HG02610 (cell line): ENCODE results near the gene FKBP11.

Experiments
- ATAC-seq: cut with Tn5 transposase; IDR thresholded peaks from one replicate; pipeline ENCODE4 v1.9.1; 2021; ENCODE audit warnings: mild to moderate bottlenecking, moderate library complexity; ENCODE audit not compliant: unreplicated experiment

The FKBP11 gene

DNA sequence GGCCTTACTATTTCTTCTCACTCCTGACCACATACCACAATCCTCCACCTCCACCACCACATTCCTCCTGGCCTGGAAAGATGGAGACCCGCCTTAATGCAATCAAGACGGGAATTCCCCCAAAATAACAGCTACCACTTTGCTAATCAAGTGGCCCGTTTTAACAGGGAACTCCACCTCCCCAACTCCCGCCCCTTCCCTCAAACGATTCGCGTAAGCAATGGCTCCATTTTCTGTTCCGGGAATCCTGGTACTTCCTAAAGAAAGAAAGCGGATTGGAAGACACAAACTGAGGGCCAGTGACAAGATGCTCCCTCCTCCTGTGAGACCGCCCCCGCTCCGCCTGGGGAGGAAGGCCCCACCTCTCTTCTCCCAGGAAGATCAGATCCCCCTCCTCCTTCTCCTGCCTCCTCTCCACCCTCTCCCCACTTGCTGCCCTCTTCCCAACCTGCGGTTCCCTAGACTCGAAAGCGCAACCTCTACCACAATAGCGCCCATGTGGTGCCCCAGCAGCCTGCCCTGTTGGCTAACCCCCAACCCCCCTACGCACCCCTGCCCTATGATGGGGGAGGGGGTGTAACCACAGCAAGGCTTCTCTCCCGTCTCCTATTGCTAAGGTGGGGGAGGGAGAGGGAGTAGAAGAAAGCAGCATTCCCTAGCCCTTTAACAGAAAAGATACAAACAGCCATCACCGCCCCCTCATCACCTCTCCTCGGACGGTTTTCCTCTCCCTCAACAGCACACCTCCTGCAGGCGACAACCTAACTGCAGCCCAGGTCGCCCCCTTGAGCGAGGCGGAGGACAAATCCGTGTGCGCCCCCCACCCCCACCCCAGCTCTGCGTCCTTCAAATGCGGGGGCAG lies 31.2 kb upstream of the FKBP11 start:
- no peak for ATAC-seq

DNA sequence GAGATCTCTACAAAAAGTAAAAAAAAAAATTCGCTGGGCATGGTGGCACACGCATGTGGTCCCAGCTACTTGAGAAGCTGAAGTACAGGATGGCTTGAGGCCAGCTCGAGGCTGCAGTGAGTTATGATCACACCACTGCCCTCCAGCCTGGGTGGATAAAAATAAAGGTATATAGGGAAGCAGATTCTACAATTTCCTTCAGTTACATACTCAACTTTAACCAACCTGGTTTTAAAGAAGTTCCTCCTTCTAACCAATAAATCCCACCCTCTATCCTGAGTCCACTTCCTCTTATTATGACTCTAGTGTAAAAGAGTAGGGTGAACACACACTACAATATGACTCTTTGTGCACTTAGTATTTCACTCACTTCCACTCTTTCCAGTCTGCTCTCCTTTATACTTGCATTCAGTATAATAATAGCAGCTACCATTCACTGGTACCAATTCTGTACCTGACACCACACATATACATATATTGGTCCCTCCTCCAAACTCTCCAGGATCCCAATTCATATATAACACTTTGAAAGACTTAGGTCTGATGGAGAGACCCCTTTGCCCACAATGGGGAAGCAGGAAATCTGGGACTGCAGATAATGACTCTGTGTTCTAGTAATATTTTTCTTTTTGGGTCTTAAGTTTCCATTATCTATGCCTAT lies 29.7 kb upstream of the FKBP11 start:
- no peak for ATAC-seq

DNA sequence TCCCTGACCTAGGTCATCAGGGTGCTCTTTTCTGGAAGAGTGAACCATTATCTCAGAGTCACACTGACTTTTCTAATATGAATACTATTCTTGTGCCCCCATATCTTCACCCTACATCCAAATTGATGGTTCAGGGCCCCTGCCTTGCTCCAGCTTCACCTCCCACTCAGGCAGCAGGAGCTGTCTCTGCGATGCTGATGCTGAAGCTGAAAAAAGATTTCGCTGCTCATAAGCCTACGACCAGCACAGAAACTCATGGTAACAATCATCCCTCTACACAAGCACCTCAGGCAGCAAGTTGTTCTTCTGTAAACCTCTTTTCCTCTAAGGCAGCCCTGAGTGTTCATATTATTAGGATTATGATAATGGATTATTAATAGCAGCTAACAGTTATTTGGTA lies 28.8 kb upstream of the FKBP11 start:
- ATAC-seq, result no peak

DNA sequence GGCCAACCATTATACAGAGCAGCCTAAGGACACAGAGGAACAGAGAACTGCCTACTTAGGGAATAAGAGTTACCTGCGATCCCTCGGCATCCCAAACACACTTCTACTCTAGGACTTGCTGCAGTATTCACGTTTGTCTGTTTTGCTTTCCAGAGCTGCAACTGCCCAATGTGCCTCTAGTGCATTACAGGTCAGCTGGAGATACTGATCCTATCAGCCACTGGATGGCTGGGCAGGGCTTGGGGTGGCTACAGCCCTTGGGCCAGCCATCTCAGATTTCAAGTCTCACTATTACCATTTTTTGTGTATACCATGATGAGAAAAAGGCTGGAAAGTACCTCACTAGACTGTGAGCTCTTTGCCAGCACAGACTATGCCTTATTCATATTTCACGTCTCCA lies 27.4 kb upstream of the FKBP11 start:
- no peak for ATAC-seq

DNA sequence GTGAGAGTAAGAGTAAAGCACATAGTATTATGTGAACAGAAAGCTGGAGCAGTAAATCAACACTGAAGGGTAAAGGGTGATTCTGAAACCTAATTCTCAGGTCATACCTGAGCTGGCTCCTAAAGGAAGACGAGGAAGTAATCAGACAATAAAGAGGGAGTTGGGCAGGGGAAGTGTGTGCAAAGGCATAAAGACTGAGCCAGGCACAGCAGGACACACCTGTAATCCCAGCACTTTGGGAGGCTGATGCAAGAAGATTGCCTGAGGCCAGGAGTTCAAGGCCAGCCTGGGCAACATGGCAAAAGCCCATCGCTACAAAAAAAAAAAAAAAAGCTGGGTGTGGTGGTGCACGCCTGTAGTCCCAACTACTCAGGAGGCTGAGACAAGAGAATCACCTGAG lies 22.4 kb upstream of the FKBP11 start:
- no peak for ATAC-seq

DNA sequence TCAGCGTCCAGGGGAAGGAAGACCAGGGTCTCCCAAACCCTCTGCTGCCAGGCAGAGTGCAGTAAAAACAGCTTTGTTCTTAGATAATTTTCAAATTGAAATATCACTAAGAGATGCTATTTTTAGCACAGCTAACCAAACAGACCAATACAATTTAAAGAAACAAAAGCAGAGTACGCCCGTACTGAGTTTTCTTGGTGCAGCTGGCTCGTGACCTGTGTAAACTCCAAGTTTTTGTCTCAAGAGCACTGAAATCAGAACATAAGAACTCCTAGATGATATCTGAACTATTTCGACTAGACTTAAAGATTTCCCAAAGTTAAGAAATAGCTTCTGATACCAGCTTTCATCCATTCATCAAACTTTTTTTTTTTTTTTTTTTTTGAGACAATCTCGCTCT lies 21.7 kb upstream of the FKBP11 start:
- ATAC-seq, result no peak

DNA sequence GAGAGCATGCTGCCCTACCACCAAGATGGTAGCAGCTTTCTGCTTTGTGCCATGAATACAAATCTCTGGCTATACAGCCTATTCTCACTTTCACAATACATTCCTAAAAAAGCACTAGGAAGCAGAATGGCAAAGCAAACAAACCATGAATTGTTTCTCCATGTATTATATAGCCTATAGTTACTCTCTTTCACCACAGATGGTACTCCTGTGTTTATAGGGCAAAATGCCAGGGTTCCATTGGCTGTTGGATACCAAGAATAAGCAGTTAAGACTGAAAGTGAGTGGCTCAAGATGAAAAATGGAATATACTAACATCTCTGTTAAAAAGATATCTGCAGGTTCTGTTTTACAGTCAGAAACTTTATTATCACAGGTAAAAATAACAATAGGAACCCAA lies 20.9 kb upstream of the FKBP11 start:
- ATAC-seq, result no peak

DNA sequence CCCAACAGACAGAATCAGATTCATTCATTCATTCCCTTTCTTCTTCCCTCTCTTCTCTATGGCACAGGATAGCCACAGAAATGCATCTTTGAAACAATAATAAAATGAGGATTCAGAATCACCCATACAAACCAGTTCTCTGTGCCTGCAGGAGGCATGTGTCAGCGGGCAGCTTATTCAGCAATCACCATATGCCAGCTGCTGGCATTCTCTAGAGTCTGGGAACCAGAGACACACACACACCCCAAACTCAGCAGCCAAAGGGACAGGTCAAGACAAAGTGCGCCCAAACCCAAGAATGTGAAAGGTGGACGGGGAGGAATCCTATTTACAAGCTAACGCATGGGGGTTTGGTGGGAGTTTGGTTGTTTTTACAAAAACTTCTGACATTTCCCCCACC lies 17.9 kb upstream of the FKBP11 start:
- ATAC-seq, result no peak

DNA sequence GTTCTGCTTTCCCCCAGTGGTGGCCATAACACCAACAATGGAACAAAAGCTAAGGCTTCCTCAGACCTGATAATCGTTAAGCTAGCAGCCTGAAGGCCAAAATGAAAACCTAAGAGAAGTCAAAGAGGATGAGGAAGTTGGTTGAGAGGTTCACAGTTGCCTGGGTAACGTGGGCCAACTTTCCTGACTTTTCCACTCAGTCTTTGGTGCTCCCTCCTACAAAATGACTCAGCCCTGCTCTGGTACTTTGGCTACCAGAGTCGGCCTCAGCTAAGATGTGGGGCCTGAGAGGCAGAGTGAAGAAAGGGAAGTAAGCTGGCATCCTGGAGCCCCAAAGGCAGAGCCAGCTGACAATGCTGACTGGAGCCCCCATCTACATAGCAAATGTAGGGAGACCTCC lies 14.9 kb upstream of the FKBP11 start:
- no peak for ATAC-seq

DNA sequence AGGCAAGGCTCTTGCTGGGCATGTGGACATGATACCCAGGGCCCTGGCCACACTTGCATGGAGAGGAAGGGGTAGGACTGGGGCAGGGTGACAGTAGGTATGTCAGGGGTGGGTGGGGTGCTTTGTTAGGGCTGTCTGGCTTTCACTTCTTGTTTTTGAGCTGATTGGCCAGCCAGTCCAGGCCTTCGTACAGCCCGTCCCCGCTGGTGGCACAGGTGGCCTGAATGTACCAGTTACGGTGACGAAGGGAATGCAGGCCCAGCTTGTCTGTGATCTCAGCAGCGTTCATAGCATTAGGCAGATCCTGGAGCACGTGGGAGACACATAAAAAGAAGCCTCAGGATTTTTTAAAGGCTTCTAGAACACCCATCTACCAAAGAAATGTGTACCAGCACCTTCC lies 13.5 kb upstream of the FKBP11 start:
- ATAC-seq, result no peak

DNA sequence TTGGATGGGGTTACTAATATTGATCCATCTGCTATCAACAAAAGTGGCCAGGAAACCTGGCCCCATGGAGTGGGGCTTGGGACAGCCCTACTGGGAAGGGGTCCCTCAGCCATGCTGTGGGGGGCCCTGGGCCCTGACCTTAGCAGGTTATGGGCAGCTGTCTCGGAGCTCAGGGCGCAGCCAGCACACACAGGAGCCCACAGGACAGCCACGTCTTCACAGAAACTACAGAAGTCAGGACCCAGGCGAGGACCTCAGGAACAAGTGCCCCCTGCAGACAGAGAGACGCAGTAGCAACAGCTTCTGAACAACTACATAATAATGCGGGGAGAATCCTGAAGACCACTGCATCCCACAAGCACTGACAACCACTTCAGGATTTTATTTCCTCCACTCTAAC lies 11.9 kb upstream of the FKBP11 start:
- ATAC-seq, result no peak

DNA sequence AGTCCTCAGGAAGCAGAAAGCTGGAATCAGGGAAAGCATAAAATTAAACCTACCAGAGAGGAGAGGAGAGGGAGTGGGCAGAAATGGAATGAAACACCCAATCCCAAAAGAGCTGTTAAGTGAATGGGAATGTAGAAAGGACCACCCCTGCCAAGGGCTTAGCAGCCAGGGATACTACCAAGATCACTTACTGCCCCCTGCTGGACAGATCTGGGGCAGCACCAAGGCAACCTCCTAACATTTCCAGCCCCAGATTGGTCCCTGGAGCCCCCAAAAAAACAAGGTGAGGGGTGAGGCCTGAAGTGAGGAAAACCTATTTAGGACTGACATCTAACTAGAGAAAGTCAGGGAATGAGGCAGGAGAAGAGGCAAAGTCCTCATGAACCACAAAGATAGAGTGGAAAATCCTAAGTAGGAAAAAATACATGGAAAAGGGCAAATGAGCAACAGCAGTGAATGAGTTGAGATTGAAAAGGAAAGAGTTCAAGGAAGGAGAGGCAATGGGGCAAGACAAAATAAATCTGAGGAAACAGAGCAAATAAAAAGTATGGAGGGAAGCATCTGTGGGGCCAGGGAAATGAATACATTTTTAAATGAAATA lies 11.2 kb upstream of the FKBP11 start:
- no peak for ATAC-seq

DNA sequence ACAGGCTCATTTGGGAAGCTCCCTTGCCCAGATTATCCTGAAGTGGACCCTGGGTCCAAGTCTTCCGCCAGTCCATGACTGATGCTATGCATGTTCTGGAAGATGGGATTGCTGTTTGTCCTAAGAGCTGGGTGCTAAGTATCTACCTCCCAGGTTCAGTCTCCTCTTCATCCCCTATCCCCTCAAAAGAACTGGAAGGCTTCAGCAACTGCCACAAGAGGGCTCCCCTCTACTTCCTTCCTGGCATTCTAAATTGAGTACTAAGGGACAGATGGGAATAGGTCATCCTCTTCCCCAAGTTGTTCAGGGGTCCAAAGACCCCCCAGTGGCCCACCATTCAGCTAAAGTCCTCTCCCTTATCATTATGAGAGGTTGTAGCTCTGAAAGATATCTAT lies 9.0 kb upstream of the FKBP11 start:
- ATAC-seq, result no peak

DNA sequence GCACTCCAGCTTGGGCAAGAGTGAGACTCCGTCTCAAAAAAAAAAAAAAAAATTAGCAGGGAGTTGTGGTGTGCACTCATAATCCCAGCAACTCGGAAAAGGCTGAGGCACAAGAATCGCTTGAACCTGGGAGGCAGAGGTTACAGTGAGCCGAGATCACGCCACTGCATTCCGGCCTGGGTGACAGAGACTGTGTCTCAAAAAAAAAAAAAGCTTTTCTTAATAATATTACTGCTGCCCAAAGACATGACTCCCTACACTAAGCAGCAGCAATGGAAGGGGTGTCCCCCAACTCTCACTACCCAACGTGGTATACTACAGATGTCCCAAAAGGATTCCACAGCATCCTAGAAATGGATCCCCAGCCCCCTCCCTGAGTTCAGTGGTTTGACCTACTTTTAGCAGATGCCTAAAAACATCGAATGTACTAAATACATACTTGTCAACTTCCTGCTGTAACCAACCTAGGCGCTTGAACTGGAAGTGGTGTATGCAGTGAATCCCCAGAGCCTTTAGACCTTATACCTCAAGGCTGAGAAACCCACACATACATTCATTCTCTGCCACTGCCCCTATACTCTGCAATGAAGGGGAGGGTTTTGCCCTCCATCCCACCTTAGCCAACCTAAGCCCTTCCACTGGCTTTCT lies 8.5 kb upstream of the FKBP11 start:
- no peak for ATAC-seq

DNA sequence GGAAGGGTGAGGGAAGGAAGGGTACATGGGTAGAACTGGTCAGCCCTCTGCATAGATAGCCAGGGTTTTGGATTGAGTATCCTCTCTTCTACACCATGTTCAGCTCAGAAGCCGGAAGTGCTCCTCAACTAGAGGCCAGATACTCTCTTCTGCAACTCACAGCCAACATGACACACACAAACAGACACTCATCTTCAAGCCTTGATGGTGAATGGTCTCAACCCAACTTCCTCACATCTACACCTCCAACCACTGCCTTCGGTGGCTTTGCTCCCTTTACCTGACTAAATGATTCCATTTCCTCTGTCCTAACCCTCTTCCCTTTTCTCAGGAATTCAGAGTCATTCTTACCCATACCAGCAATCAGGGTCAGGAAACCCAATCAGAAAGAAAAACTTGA lies 7.6 kb upstream of the FKBP11 start:
- no peak for ATAC-seq

DNA sequence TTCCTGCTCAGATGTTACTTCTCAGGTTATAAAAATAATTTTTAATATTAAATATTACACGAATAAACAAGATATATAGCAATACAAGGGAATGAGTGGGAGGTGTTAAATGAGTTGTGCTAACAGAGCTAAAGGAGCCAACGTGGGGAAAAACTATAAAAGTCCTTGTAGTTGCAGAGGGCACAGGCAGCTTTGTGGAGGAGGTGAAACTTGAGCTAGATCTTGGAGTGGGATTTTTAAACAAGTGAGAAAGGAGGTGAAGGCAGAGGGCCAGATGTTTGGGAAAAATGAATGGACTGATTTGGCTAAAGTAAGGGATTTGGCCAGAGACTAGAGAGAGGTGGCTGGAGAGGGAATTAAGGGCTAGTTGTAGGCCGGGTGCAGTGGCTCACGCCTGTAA lies 5.2 kb upstream of the FKBP11 start:
- ATAC-seq, result no peak

DNA sequence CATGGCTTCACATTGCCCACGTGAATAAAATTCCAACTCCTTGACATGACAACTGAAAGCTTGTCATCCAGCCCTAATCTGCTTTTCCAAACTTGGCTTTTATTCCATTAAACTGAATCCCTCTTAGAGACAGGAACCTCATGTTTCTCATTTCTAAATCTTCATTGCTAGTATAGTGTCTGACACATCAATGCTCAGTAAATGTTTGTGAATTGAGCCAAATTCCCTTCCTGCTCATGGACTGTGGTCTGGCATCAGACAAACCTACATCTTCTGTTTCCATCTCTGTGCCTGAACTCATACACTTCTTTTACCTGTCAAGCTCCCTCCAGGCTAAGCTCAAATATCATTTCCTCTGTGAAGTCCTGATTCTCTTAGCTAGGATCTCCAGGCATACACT lies 4.3 kb upstream of the FKBP11 start:
- no peak for ATAC-seq

DNA sequence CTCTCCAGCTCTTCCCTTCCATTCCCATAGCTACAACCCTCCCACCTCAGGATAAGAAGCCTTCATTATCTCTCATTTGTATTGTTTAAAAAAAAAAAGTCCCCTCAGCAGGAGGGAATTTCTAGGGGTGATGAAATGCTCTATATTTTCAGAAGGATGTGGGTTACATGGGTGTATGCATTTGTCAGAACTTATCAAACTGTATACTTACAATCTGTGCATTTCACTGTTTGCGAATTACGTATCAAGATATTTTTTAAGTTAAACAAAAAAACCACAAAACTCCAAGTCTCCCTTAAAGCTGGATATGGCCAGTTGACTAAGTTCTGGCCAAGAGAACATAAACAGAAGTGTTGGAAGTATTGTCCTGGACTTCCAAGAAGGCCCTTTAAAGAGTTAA lies 2.0 kb upstream of the FKBP11 start:
- ATAC-seq, result no peak

DNA sequence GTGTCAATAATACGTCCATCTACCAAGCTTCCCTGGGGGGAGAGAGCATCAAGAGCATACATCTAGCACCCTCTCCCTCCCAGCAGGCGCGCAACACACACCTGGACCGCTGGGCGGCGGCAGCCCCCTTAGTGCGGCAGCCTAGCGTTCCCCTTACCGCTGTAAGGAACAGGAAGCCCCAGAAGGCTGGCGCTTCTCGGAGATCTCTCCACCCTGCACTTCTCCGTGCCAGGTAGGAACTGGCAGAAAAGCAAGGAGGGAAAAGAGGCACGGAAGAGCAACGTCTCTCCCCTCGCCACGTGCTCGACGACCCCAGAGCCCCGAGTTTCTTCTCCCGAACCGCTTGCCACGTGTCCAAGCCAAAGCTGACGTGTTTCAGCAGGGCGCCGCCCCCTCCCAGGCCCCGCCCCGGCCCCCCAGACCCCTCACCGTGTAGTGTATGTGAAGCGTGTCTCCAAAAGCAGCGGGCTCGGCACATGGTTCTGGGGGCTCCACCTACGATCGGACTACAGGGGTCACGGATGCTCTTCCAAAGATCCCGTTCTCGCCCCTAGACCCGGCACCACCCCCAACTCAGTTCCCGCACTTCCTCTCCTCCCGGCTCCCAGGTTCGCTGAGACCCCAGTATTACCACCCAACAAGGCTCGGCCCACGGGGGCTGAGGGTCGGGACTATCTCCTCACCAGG lies 532 bp downstream of the FKBP11 start:
- peak; percentile 86 for ATAC-seq

DNA sequence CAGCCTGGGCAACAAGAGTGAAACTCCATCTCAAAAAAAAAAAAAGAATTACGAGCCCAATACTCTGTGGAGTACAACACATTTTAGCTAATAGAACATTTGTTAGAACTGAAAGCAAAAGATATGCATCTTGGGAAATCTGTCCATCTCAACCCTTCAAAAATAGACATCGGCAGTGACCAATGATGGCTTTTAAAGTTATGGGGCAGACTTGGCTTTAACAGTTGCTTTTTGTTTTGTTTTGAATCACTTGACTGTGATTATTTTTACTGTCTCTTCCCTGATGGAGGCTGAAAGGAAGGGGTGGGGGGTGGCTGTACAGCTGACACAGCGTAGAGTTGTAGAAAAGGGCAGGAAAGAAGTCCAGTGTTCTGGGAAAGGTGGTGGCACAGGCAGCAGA lies 2.2 kb downstream of the FKBP11 start:
- no peak for ATAC-seq

DNA sequence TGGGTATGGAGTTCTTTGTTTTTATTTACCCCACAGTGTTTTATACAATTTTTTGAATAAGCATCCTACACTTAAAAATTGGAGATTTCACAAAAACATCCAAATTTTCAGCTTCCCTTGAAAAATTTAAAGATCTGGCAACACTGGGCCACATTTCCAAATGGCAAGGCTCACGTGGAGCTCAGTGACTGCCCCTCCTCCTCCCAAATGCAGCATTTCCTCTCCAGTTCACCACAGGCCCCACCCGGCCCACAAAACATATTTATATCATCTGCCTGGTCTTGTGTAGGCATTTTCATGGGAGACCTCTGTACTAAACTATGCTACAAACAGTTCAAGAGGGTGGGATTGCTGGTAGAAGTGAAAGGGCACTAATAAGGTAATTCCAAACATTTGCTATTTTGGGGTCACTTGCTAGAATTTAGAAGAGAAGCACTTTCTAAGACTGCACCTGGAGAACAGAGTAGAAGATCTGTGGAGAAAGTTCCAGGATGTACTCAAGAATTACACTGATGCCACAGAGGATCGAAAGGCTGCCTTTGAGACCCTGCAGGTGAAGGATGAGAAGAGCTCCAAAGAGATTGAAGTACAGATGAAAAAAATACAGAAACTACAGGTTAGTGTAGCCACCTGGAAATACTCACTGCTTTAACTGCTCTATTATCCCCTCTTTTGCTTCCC lies 7.3 kb downstream of the FKBP11 start:
- no peak for ATAC-seq
